Progenitor cell of endocrine pancreas (in vitro differentiated cells): ENCODE measurements around the gene NCKAP5. TPM values are rescaled to one million over a fixed set of nuclear protein-coding genes. Genes with fewer than 3 reads are reported as not detected.

Experiments
- DNase-seq: peaks from one replicate; pipeline ENCODE4 v3.0.0; 2021; ENCODE audit warnings: low spot score; ENCODE audit not compliant: unreplicated experiment
- H3K27ac Mint-ChIP-seq: 2 replicates; pipeline ENCODE4 v1.8.0; 2021; ENCODE audit warnings: mild to moderate bottlenecking, moderate library complexity, mixed read lengths
- H3K27me3 Mint-ChIP-seq: 2 replicates; pipeline ENCODE4 v1.8.0; 2021; ENCODE audit warnings: mixed read lengths
- H3K36me3 Mint-ChIP-seq: 2 replicates; pipeline ENCODE4 v1.8.0; 2022; ENCODE audit warnings: mixed read lengths; ENCODE audit not compliant: insufficient read depth
- H3K4me1 Mint-ChIP-seq: 2 replicates; pipeline ENCODE4 v1.8.0; 2021; ENCODE audit warnings: low read depth, mixed read lengths
- H3K4me3 Mint-ChIP-seq: 2 replicates; pipeline ENCODE4 v1.8.0; 2021; ENCODE audit warnings: low read depth, mild to moderate bottlenecking, moderate library complexity, mixed read lengths
- H3K9me3 Mint-ChIP-seq: 2 replicates; pipeline ENCODE4 v1.8.0; 2021; ENCODE audit warnings: low read depth, mixed read lengths
- CTCF ChIP-seq: fragments of 200-600 bp; sonication (generic); IDR thresholded peaks from one replicate; pipeline ENCODE4 v1.5.0; 2021; ENCODE audit warnings: antibody characterized with exemption, mild to moderate bottlenecking; ENCODE audit not compliant: unreplicated experiment
- total RNA-seq: library from RNA; stranded (reverse); gene quantifications from 2 replicates; pipeline ENCODE4 v1.2.1, GENCODE V29; 2021

Gene NCKAP5
- total RNA-seq, 1 donor from 2014 or later = 1.7 TPM

- Mint-ChIP-seq H3K4me3 (no peak overlapping the region), H3K27ac (no peak overlapping the region), H3K27me3 (peaks cover 8% of the 10 kb centered on the region), H3K4me1 (peaks cover 9% of the 10 kb centered on the region), H3K9me3 (no peaks in the 10 kb centered on the region), H3K36me3 (no peaks in the 10 kb centered on the region)
- no peak for DNase-seq
- no peak for TF ChIP-seq CTCF
Observed at GRCh38 chr2:133414486-133415209, 153.6 kb downstream of the NCKAP5 start.

GRCh38 chr2:133413863-133414262, 154.4 kb downstream of the NCKAP5 start:
- no peak for DNase-seq
- Mint-ChIP-seq H3K4me1 (peaks cover 9% of the 10 kb centered on the region), H3K27ac (no peak overlapping the region), H3K36me3 (no peaks in the 10 kb centered on the region), H3K9me3 (no peaks in the 10 kb centered on the region), H3K4me3 (no peak overlapping the region), H3K27me3 (peaks cover 8% of the 10 kb centered on the region)
- no peak for TF ChIP-seq CTCF

- H3K4me1 Mint-ChIP-seq = peaks cover 5% of the 10 kb centered on the region
- DNase-seq = no peak
- H3K4me3 Mint-ChIP-seq = no peak overlapping the region
- peaks cover 8% of the 10 kb centered on the region for H3K27me3 Mint-ChIP-seq
- H3K9me3 Mint-ChIP-seq = no peaks in the 10 kb centered on the region
- TF ChIP-seq CTCF = no peak
- no peak overlapping the region for H3K27ac Mint-ChIP-seq
- no peaks in the 10 kb centered on the region for H3K36me3 Mint-ChIP-seq
Observed at GRCh38 chr2:133412694-133413093, 155.6 kb downstream of the NCKAP5 start.

GRCh38 chr2:133411857-133412256, 156.4 kb downstream of the NCKAP5 start:
- H3K27me3 Mint-ChIP-seq = peaks cover 13% of the 10 kb centered on the region
- DNase-seq = no peak
- peak; percentile 26 for TF ChIP-seq CTCF
- no peaks in the 10 kb centered on the region for H3K36me3 Mint-ChIP-seq
- no peak overlapping the region for H3K27ac Mint-ChIP-seq
- H3K9me3 Mint-ChIP-seq = no peaks in the 10 kb centered on the region
- H3K4me3 Mint-ChIP-seq = no peak overlapping the region
- peaks cover 2% of the 10 kb centered on the region for H3K4me1 Mint-ChIP-seq

GRCh38 chr2:133411101-133411500, 157.2 kb downstream of the NCKAP5 start:
- Mint-ChIP-seq H3K27ac (no peak overlapping the region), H3K4me3 (no peak overlapping the region), H3K4me1 (peaks cover 2% of the 10 kb centered on the region), H3K9me3 (no peaks in the 10 kb centered on the region), H3K27me3 (peaks cover 14% of the 10 kb centered on the region), H3K36me3 (no peaks in the 10 kb centered on the region)
- no peak for DNase-seq
- no peak for TF ChIP-seq CTCF
